ENCODE results near the gene OSBPL3. TPM values are rescaled to one million over a fixed set of nuclear protein-coding genes. Genes with fewer than 3 reads are reported as not detected.

Gene OSBPL3
- total and polyA plus RNA-seq, 2 donors (not counting 1 experiment from before 2014, with no cell fraction given), result 22.7 to 70.2 TPM

DNA sequence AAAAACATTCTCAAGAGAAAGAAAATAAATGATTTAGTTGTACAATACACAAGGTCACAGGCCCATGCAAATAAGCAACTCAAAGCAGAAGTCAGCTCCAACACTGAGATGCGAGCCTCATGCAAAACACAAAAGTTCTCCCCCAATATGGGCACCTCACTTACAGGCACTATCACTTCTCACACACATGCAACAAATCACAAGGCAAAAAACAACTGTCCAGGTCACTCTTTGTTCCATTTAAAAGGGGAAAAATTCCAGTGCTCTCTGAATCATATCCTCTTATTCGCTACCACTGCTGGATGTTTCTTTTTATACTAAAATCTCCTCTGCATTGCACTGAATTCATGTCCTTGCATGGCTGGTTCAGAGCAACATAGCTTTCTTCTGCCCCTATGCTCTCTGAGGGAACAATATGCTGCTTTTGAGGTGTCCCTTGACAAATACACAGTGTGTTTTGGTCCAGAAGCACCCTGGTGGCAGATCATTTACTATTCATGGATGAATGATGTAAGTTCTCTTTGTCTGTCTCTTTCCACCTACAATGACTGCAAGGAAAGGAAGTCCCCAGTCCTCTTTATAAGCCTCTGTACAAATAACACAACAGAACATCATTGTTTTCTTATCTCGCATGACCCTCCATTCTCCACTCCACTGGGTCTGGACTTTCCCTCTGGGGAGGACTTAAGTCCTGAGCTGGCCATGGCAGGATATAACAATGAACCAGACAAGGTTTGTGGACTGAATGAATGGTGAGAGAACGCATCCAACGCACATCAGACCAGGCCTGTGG lies 137.3 kb downstream of the OSBPL3 start:
- peaks cover 3% of the 10 kb centered on the region for H3K36me3 ChIP-seq (ENCODE audit: control insufficient read depth, insufficient read depth, low read length)
- H3K27ac ChIP-seq (ENCODE audit: insufficient read depth, low read length), result no peak overlapping the region
- no peak overlapping the region for H3K9ac ChIP-seq (ENCODE audit: insufficient read depth, low read length)

DNA sequence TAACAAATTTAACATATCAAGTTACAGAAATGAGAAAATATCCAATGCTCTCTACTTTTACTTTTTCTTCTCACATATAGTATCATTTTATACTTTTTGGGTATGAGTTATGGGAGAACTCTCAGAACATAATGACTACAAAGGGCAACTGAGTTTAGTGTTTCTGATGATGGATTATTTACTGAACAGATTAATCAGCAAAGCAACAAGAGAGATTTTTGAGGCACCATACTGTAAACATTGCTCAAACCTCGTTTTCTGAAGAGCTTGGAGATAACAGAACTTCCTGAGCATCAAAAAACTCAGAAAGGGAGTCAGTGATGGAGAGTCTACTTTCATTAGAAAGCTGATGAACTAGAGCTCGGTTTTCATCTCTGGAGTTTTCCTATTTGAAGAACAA lies 137.9 kb downstream of the OSBPL3 start:
- no peak overlapping the region for H3K9ac ChIP-seq (ENCODE audit: insufficient read depth, low read length)
- no peak for TF ChIP-seq EZH2 (IDR thresholded peaks at IDR 0.05; ENCODE audit: low read length, missing control alignments)
- TF ChIP-seq, protein P1, sequence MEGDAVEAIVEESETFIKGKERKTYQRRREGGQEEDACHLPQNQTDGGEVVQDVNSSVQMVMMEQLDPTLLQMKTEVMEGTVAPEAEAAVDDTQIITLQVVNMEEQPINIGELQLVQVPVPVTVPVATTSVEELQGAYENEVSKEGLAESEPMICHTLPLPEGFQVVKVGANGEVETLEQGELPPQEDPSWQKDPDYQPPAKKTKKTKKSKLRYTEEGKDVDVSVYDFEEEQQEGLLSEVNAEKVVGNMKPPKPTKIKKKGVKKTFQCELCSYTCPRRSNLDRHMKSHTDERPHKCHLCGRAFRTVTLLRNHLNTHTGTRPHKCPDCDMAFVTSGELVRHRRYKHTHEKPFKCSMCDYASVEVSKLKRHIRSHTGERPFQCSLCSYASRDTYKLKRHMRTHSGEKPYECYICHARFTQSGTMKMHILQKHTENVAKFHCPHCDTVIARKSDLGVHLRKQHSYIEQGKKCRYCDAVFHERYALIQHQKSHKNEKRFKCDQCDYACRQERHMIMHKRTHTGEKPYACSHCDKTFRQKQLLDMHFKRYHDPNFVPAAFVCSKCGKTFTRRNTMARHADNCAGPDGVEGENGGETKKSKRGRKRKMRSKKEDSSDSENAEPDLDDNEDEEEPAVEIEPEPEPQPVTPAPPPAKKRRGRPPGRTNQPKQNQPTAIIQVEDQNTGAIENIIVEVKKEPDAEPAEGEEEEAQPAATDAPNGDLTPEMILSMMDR (conservative IDR thresholded peaks at IDR 0.05 in 1 of 2, IDR thresholded peaks at IDR 0.05 in 1 of 2; ENCODE audit: low read depth in 1 of 2, low read length in 2 of 2), result no peak
- H3K4me2 ChIP-seq (ENCODE audit: extremely low read depth, insufficient read depth, low read length), result no peak overlapping the region
- H3K36me3 ChIP-seq (ENCODE audit: control insufficient read depth, insufficient read depth, low read length), result peaks cover 2% of the 10 kb centered on the region
- H3K79me2 ChIP-seq (ENCODE audit: control insufficient read depth, insufficient read depth, low read length), result no peaks in the 10 kb centered on the region
- no peaks in the 10 kb centered on the region for H3K27me3 ChIP-seq (ENCODE audit: control insufficient read depth, insufficient read depth, low read length)
- no peaks in the 10 kb centered on the region for H4K20me1 ChIP-seq (ENCODE audit: control insufficient read depth, extremely low read depth, insufficient read depth, low read length)
- H3K4me1 ChIP-seq (ENCODE audit: control insufficient read depth, extremely low read depth, insufficient read depth, low read length), result no peaks in the 10 kb centered on the region
- no peak overlapping the region for H2AFZ ChIP-seq (ENCODE audit: low read length)
- no peaks in the 10 kb centered on the region for H3K9me3 ChIP-seq (ENCODE audit: control insufficient read depth, insufficient read depth, low read depth, low read length)
- H3K4me3 ChIP-seq (replicated peaks in 1 of 4; ENCODE audit: control extremely low read depth in 1 of 4, insufficient read depth in 1 of 4, low read depth in 3 of 4, low read length in 4 of 4), result no peak overlapping the region
- no peak overlapping the region for H3K27ac ChIP-seq (ENCODE audit: insufficient read depth, low read length)
- no peak for DNase-seq (ENCODE audit: low read depth in 2 of 2)

More for the DNA sequence above, 137.3 kb downstream of the OSBPL3 start:
- Histone ChIP-seq H3K27me3 (ENCODE audit: control insufficient read depth, insufficient read depth, low read length) (no peaks in the 10 kb centered on the region), H3K9me3 (ENCODE audit: control insufficient read depth, insufficient read depth, low read depth, low read length) (no peaks in the 10 kb centered on the region), H3K79me2 (ENCODE audit: control insufficient read depth, insufficient read depth, low read length) (no peaks in the 10 kb centered on the region), H4K20me1 (ENCODE audit: control insufficient read depth, extremely low read depth, insufficient read depth, low read length) (no peaks in the 10 kb centered on the region), H3K4me2 (ENCODE audit: extremely low read depth, insufficient read depth, low read length) (no peak overlapping the region), H2AFZ (ENCODE audit: low read length) (no peak overlapping the region), H3K4me1 (ENCODE audit: control insufficient read depth, extremely low read depth, insufficient read depth, low read length) (no peaks in the 10 kb centered on the region), H3K4me3 (replicated peaks in 1 of 4; ENCODE audit: control extremely low read depth in 1 of 4, insufficient read depth in 1 of 4, low read depth in 3 of 4, low read length in 4 of 4) (no peak overlapping the region)
- DNase-seq (ENCODE audit: low read depth in 2 of 2), result peak in 1 of 2 donors; percentile 28
- TF ChIP-seq, protein P1 (conservative IDR thresholded peaks at IDR 0.05 in 1 of 2, IDR thresholded peaks at IDR 0.05 in 1 of 2; ENCODE audit: low read depth in 1 of 2, low read length in 2 of 2), result no peak
- TF ChIP-seq EZH2 (IDR thresholded peaks at IDR 0.05; ENCODE audit: low read length, missing control alignments), result no peak

DNA sequence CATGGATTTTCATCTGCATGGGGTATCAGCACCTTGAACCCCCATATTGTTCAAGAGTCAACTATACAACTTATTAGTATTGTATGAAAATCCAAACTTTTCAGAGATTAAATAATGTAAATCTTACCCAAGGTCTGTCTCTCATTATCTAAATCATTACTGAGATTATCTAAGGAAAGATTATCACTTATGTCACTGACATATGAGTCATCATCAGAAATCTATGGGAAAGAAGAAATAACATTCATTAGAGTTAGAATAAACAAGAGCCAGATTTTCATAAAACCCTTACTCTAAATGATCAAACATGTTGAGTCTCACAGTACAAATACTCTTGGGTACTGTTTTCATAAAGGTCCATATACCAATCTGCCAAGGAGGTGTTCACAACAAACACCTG lies 139.4 kb downstream of the OSBPL3 start:
- no peak for TF ChIP-seq EZH2 (IDR thresholded peaks at IDR 0.05; ENCODE audit: low read length, missing control alignments)
- TF ChIP-seq, protein P1 (conservative IDR thresholded peaks at IDR 0.05 in 1 of 2, IDR thresholded peaks at IDR 0.05 in 1 of 2; ENCODE audit: low read depth in 1 of 2, low read length in 2 of 2), result no peak
- H2AFZ ChIP-seq (ENCODE audit: low read length), result no peak overlapping the region
- no peak overlapping the region for H3K4me3 ChIP-seq (replicated peaks in 1 of 4; ENCODE audit: control extremely low read depth in 1 of 4, insufficient read depth in 1 of 4, low read depth in 3 of 4, low read length in 4 of 4)
- H3K79me2 ChIP-seq (ENCODE audit: control insufficient read depth, insufficient read depth, low read length), result no peaks in the 10 kb centered on the region
- H3K4me2 ChIP-seq (ENCODE audit: extremely low read depth, insufficient read depth, low read length), result no peak overlapping the region
- H3K27ac ChIP-seq (ENCODE audit: insufficient read depth, low read length), result no peak overlapping the region
- no peak overlapping the region for H3K9ac ChIP-seq (ENCODE audit: insufficient read depth, low read length)
- no peaks in the 10 kb centered on the region for H3K4me1 ChIP-seq (ENCODE audit: control insufficient read depth, extremely low read depth, insufficient read depth, low read length)
- H3K27me3 ChIP-seq (ENCODE audit: control insufficient read depth, insufficient read depth, low read length), result no peaks in the 10 kb centered on the region
- no peaks in the 10 kb centered on the region for H4K20me1 ChIP-seq (ENCODE audit: control insufficient read depth, extremely low read depth, insufficient read depth, low read length)
- peaks cover 2% of the 10 kb centered on the region for H3K36me3 ChIP-seq (ENCODE audit: control insufficient read depth, insufficient read depth, low read length)
- DNase-seq (ENCODE audit: low read depth in 2 of 2), result peak in 1 of 2 donors; percentile 28
- no peaks in the 10 kb centered on the region for H3K9me3 ChIP-seq (ENCODE audit: control insufficient read depth, insufficient read depth, low read depth, low read length)

Data from fibroblast of lung (primary cell).